ENCODE data around the gene TTC31. TPM values are rescaled to one million over a fixed set of nuclear protein-coding genes. Genes with fewer than 3 reads are reported as not detected.

TTC31 gene
- polyA plus RNA-seq, 6 donors from 2014 or later, result 20.7 to 31.8 (median 25.6) TPM

- Mint-ChIP-seq H3K4me3 (no peak overlapping the region), H3K27me3 (no peaks in the 10 kb centered on the region), H3K36me3 (peaks cover 0 to 5% of the 10 kb centered on the region in 2 donors), H3K9me3 (peaks cover 0 to 1% (median 0%) of the 10 kb centered on the region in 7 donors), H3K4me1 (peaks cover 39 to 42% (median 40%) of the 10 kb centered on the region in 3 donors), H3K27ac (no peak overlapping the region)
- DNase-seq, result no peak
- ATAC-seq (ENCODE audit: low read depth in 2 of 2), result no peak
Measured at GRCh38 chr2:74533464-74533863, 50.6 kb downstream of the TTC31 start.

GRCh38 chr2:74534411-74534810, 51.5 kb downstream of the TTC31 start:
- DNase-seq, result no peak
- peaks cover 5 to 6% of the 10 kb centered on the region in 2 donors for H3K36me3 Mint-ChIP-seq
- H3K9me3 Mint-ChIP-seq, result peaks cover 0 to 4% (median 0%) of the 10 kb centered on the region in 7 donors
- ATAC-seq (ENCODE audit: low read depth in 2 of 2), result no peak
- H3K27me3 Mint-ChIP-seq, result no peaks in the 10 kb centered on the region
- H3K4me1 Mint-ChIP-seq, result peaks cover 42 to 45% (median 43%) of the 10 kb centered on the region in 3 donors
- no peak overlapping the region for H3K27ac Mint-ChIP-seq
- H3K4me3 Mint-ChIP-seq, result no peak overlapping the region

GRCh38 chr2:74535440-74535965, 52.6 kb downstream of the TTC31 start:
- Mint-ChIP-seq H3K9me3 (peaks cover 0 to 4% (median 0%) of the 10 kb centered on the region in 7 donors), H3K4me3 (peak overlapping the region in 1 of 8 donors; percentile 22), H3K27ac (peak overlapping the region in 1 of 6 donors; percentile 86), H3K27me3 (no peaks in the 10 kb centered on the region), H3K36me3 (peaks cover 5 to 8% of the 10 kb centered on the region in 2 donors), H3K4me1 (peaks cover 42 to 51% (median 51%) of the 10 kb centered on the region in 3 donors)
- ATAC-seq (ENCODE audit: low read depth in 2 of 2) (no peak), DNase-seq (no peak)

- peak overlapping the region in 1 of 6 donors; percentile 19 for H3K27ac Mint-ChIP-seq
- DNase-seq, result no peak
- no peaks in the 10 kb centered on the region for H3K27me3 Mint-ChIP-seq
- H3K4me1 Mint-ChIP-seq, result peaks cover 38 to 48% (median 42%) of the 10 kb centered on the region in 3 donors
- H3K36me3 Mint-ChIP-seq, result peaks cover 5 to 8% of the 10 kb centered on the region in 2 donors
- no peak for ATAC-seq (ENCODE audit: low read depth in 2 of 2)
- H3K4me3 Mint-ChIP-seq, result no peak overlapping the region
- H3K9me3 Mint-ChIP-seq, result peaks cover 0 to 4% (median 0%) of the 10 kb centered on the region in 7 donors
Measured at GRCh38 chr2:74536166-74536950, 53.5 kb downstream of the TTC31 start.

- H3K4me3 Mint-ChIP-seq, result peak overlapping the region in 2 of 8 donors; percentile 63 to 73
- H3K36me3 Mint-ChIP-seq, result peaks cover 2 to 8% of the 10 kb centered on the region in 2 donors
- DNase-seq (no peak), ATAC-seq (ENCODE audit: low read depth in 2 of 2) (no peak)
- H3K4me1 Mint-ChIP-seq, result peaks cover 31 to 40% (median 35%) of the 10 kb centered on the region in 3 donors
- H3K27ac Mint-ChIP-seq, result peak overlapping the region in 3 of 6 donors; percentile 16 to 94 (median 67)
- peaks cover 0 to 4% (median 0%) of the 10 kb centered on the region in 7 donors for H3K9me3 Mint-ChIP-seq
- H3K27me3 Mint-ChIP-seq, result no peaks in the 10 kb centered on the region
Measured at GRCh38 chr2:74537140-74537539, 54.3 kb downstream of the TTC31 start.

- no peak for DNase-seq
- H3K27ac Mint-ChIP-seq, result peak overlapping the region; percentile 94 to 98 (median 96)
- ATAC-seq (ENCODE audit: low read depth in 2 of 2), result peak; percentile 94
- H3K36me3 Mint-ChIP-seq, result peaks cover 0 to 8% of the 10 kb centered on the region in 2 donors
- H3K9me3 Mint-ChIP-seq, result peaks cover 0 to 4% (median 0%) of the 10 kb centered on the region in 7 donors
- H3K27me3 Mint-ChIP-seq, result no peaks in the 10 kb centered on the region
- peaks cover 31 to 32% (median 32%) of the 10 kb centered on the region in 3 donors for H3K4me1 Mint-ChIP-seq
- H3K4me3 Mint-ChIP-seq, result peak overlapping the region; percentile 73 to 94 (median 88)
Measured at GRCh38 chr2:74538881-74539339, 56.0 kb downstream of the TTC31 start.

GRCh38 chr2:74540291-74540690, 57.4 kb downstream of the TTC31 start:
- DNase-seq (no peak), ATAC-seq (ENCODE audit: low read depth in 2 of 2) (no peak)
- no peaks in the 10 kb centered on the region for H3K27me3 Mint-ChIP-seq
- peaks cover 0 to 4% (median 0%) of the 10 kb centered on the region in 7 donors for H3K9me3 Mint-ChIP-seq
- H3K4me1 Mint-ChIP-seq, result peaks cover 31 to 32% (median 32%) of the 10 kb centered on the region in 3 donors
- H3K36me3 Mint-ChIP-seq, result peaks cover 0 to 8% of the 10 kb centered on the region in 2 donors
- peak overlapping the region in 1 of 6 donors; percentile 94 for H3K27ac Mint-ChIP-seq
- H3K4me3 Mint-ChIP-seq, result peak overlapping the region in 3 of 8 donors; percentile 72 to 94 (median 85)

- peaks cover 0 to 4% (median 0%) of the 10 kb centered on the region in 7 donors for H3K9me3 Mint-ChIP-seq
- H3K4me3 Mint-ChIP-seq, result no peak overlapping the region
- peaks cover 0 to 8% of the 10 kb centered on the region in 2 donors for H3K36me3 Mint-ChIP-seq
- peaks cover 7 to 16% (median 13%) of the 10 kb centered on the region in 3 donors for H3K27me3 Mint-ChIP-seq
- H3K27ac Mint-ChIP-seq, result peak overlapping the region in 1 of 6 donors; percentile 84
- no peak for ATAC-seq (ENCODE audit: low read depth in 2 of 2)
- no peak for DNase-seq
- peaks cover 22 to 30% (median 22%) of the 10 kb centered on the region in 3 donors for H3K4me1 Mint-ChIP-seq
Measured at GRCh38 chr2:74542978-74543377, 60.1 kb downstream of the TTC31 start.

Other genes starting within 250 kb of the TTC31 start
- under 1 TPM in 3 of 6 donors, not detected in 3; 0.44 to 0.82 (median 0.70) TPM for gene SLC4A5, start 139.7 kb upstream of the TTC31 start, polyA plus RNA-seq (ENCODE audit: low read depth in 6 of 6)
- gene DCTN1, start 102.8 kb upstream of the TTC31 start, polyA plus RNA-seq (ENCODE audit: low read depth in 6 of 6), result 10 to 100 TPM; 43.0 to 91.1 (median 60.2) TPM
- 1 to 10 TPM; 3.7 to 8.8 (median 7.6) TPM for gene C2orf81, start 61.5 kb upstream of the TTC31 start, polyA plus RNA-seq (ENCODE audit: low read depth in 6 of 6)
- gene WDR54, start 61.4 kb upstream of the TTC31 start, polyA plus RNA-seq (ENCODE audit: low read depth in 6 of 6), result 10 to 100 TPM; 40.8 to 79.4 (median 47.8) TPM
- gene RTKN, start 41.1 kb upstream of the TTC31 start, polyA plus RNA-seq (ENCODE audit: low read depth in 6 of 6), result 1 to 10 TPM in 4 of 6 donors, under 1 TPM in 1, not detected in 1; 0.97 to 2.1 (median 1.7) TPM
- gene INO80B, start 28.0 kb upstream of the TTC31 start, polyA plus RNA-seq (ENCODE audit: low read depth in 6 of 6), result 10 to 100 TPM in 2 of 6 donors, 1 to 10 TPM in 4; 5.5 to 16.5 (median 8.3) TPM
- 10 to 100 TPM; 30.0 to 46.1 (median 41.3) TPM for gene WBP1, start 24.6 kb upstream of the TTC31 start, polyA plus RNA-seq (ENCODE audit: low read depth in 6 of 6)
- gene MOGS, start 17.7 kb upstream of the TTC31 start, polyA plus RNA-seq (ENCODE audit: low read depth in 6 of 6), result 10 to 100 TPM; 26.6 to 42.1 (median 34.5) TPM
- 100 to 1,000 TPM in 5 of 6 donors, 10 to 100 TPM in 1; 76.6 to 172 (median 136) TPM for gene MRPL53, start 10.4 kb upstream of the TTC31 start, polyA plus RNA-seq (ENCODE audit: low read depth in 6 of 6)
- 10 to 100 TPM in 4 of 6 donors, 1 to 10 TPM in 2; 5.9 to 25.9 (median 12.0) TPM for gene CCDC142, start 83 bp upstream of the TTC31 start, polyA plus RNA-seq (ENCODE audit: low read depth in 6 of 6)
- not detected for gene LBX2, start 16.5 kb downstream of the TTC31 start, polyA plus RNA-seq (ENCODE audit: low read depth in 6 of 6)
- 10 to 100 TPM in 5 of 6 donors, 1 to 10 TPM in 1; 8.9 to 17.0 (median 14.1) TPM for gene PCGF1, start 24.6 kb downstream of the TTC31 start, polyA plus RNA-seq (ENCODE audit: low read depth in 6 of 6)
- not detected for gene TLX2, start 31.4 kb downstream of the TTC31 start, polyA plus RNA-seq (ENCODE audit: low read depth in 6 of 6)
- gene DQX1, start 43.1 kb downstream of the TTC31 start, polyA plus RNA-seq (ENCODE audit: low read depth in 6 of 6), result not detected
- 100 to 1,000 TPM in 3 of 6 donors, 10 to 100 TPM in 3; 83.3 to 155 (median 99.9) TPM for gene AUP1, start 46.6 kb downstream of the TTC31 start, polyA plus RNA-seq (ENCODE audit: low read depth in 6 of 6)
- gene HTRA2, start 46.9 kb downstream of the TTC31 start, polyA plus RNA-seq (ENCODE audit: low read depth in 6 of 6), result 10 to 100 TPM; 33.0 to 52.0 (median 44.7) TPM
- gene LOXL3, start 70.9 kb downstream of the TTC31 start, polyA plus RNA-seq (ENCODE audit: low read depth in 6 of 6), result under 1 TPM in 2 of 6 donors, not detected in 4; 0.25 to 0.29 TPM
- gene DOK1, start 71.6 kb downstream of the TTC31 start, polyA plus RNA-seq (ENCODE audit: low read depth in 6 of 6), result 10 to 100 TPM; 21.2 to 44.1 (median 34.3) TPM
- gene M1AP, start 165.2 kb downstream of the TTC31 start, polyA plus RNA-seq (ENCODE audit: low read depth in 6 of 6), result not detected
- 1 to 10 TPM; 4.3 to 8.5 (median 5.4) TPM for gene SEMA4F, start 171.2 kb downstream of the TTC31 start, polyA plus RNA-seq (ENCODE audit: low read depth in 6 of 6)